Activated CD8-positive, alpha-beta T cell treated with anti-CD3 and anti-CD28 coated beads for 36 hours (primary cell): Measurements from ENCODE around the gene ANKRD23. TPM values are rescaled to one million over a fixed set of nuclear protein-coding genes. Genes with fewer than 3 reads are reported as not detected.

ENCODE experiments used
- ATAC-seq: fragments of 200-7000 bp; cut with Tn5 transposase; one replicate; pipeline ENCODE4 v1.10.0; 2021; ENCODE audit warnings: mild to moderate bottlenecking, moderate library complexity
- CTCF ChIA-PET: fragments of 350-600 bp; sonication (Branson Sonifier 250); formaldehyde crosslinking; loops from one replicate; lab custom pipeline; 2021; ENCODE audit warnings: antibody characterized with exemption; lab: Charles Lee
- POLR2A ChIA-PET: fragments of 350-600 bp; sonication (Branson Sonifier 250); formaldehyde crosslinking; loops from one replicate; lab custom pipeline; 2021; ENCODE audit warnings: antibody characterized with exemption; lab: Charles Lee
- DNase-seq: peaks from one replicate; pipeline ENCODE4 v3.0.0-alpha.2; 2020
- H3K27ac Mint-ChIP-seq: one replicate; pipeline ENCODE4 v1.8.0; 2021; ENCODE audit warnings: mild to moderate bottlenecking, mixed read lengths
- H3K27me3 Mint-ChIP-seq: one replicate; pipeline ENCODE4 v1.8.0; 2021; ENCODE audit warnings: mixed read lengths
- H3K36me3 Mint-ChIP-seq: one replicate; pipeline ENCODE4 v1.8.0; 2021; ENCODE audit warnings: low read depth, mixed read lengths
- H3K4me1 Mint-ChIP-seq: one replicate; pipeline ENCODE4 v1.8.0; 2021; ENCODE audit warnings: low read depth, mixed read lengths
- H3K4me3 Mint-ChIP-seq: one replicate; pipeline ENCODE4 v1.8.0; 2021; ENCODE audit warnings: mild to moderate bottlenecking, moderate library complexity, mixed read lengths
- H3K9me3 Mint-ChIP-seq: one replicate; pipeline ENCODE4 v1.8.0; 2021; ENCODE audit warnings: mixed read lengths
- intact Hi-C: fragments of 100-400 bp; cut with micrococcal nuclease; formaldehyde crosslinking; loops from one replicate; pipeline ENCODE4 v1.10.0; 2022
- total RNA-seq, 2 experiments: library from RNA; stranded (reverse); gene quantifications; one replicate each; pipeline ENCODE4 v1.2.3, GENCODE V29; 2021
- TF ChIP-seq, protein P1 (sequence below): fragments of 200-600 bp; IDR thresholded peaks from one replicate; pipeline ENCODE4 v1.8.0; 2022; ENCODE audit warnings: antibody characterized with exemption, mild to moderate bottlenecking

Gene ANKRD23
- total RNA-seq, 2 experiments from 2014 or later = 5.3 to 5.7 TPM

DNA sequence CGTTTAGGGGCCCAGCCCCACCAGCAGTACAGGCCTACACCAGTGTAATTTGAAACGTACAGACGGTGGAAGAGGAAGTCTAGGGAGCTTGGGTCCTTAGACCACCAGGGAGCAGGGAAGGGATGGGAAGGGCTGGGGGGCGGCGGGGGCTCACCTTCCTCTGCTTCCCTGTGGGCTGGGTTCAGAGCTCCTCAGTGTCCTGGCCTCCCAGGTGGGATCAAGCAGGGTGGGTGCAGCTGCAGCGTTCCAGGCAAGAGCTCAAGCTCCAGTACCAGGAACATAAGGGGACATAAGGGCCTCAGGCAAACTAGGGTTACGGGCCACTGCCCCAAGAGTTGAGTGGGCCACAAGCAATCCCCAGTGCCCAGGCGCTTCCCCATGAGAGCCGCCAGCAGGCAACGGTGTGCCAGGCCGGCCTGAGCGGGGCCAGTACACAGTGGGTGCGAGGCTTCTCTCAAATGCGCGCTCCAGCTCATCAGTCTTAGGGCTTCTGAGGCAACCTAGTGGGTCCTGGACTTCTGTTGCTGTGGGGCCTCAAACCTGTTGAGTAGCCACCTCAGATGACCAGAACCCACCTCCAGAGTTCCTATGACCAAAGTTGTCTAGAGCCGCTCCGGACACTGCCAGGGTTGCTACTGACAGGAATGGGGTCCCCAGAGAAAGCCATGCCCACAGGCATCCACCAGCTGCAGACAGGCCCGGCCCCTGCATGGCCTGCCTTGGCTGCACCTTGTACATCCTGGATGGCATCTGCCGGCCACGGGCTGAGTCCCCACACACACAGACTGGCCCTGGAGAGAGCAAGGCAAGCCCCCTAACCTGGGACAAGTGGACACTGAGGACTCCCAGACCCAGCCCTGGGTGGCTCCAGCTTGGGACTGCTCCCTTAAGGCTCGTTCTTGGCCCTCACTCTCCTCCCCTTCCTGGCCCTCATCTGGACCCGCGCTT is 5.2 kb downstream of the ANKRD23 start:
- Mint-ChIP-seq H3K27me3 (no peaks in the 10 kb centered on the region), H3K9me3 (no peaks in the 10 kb centered on the region), H3K4me1 (peaks cover 18% of the 10 kb centered on the region), H3K4me3 (peak overlapping the region; percentile 42), H3K36me3 (peaks cover 6% of the 10 kb centered on the region), H3K27ac (peak overlapping the region; percentile 61)
- ChIA-PET CTCF (interaction anchor here (0.9 kb wide), 1 partner anchor 122 kb away, joined by 4 read pairs; no protein-coding TSS in a partner anchor), POLR2A (interaction anchor here (0.9 to 1.6 kb wide), 5 partner anchors 9 to 22 kb away, joined by 3 to 8 read pairs (median 4); partner anchors contain the start of gene ANKRD39)
- TF ChIP-seq, protein P1, sequence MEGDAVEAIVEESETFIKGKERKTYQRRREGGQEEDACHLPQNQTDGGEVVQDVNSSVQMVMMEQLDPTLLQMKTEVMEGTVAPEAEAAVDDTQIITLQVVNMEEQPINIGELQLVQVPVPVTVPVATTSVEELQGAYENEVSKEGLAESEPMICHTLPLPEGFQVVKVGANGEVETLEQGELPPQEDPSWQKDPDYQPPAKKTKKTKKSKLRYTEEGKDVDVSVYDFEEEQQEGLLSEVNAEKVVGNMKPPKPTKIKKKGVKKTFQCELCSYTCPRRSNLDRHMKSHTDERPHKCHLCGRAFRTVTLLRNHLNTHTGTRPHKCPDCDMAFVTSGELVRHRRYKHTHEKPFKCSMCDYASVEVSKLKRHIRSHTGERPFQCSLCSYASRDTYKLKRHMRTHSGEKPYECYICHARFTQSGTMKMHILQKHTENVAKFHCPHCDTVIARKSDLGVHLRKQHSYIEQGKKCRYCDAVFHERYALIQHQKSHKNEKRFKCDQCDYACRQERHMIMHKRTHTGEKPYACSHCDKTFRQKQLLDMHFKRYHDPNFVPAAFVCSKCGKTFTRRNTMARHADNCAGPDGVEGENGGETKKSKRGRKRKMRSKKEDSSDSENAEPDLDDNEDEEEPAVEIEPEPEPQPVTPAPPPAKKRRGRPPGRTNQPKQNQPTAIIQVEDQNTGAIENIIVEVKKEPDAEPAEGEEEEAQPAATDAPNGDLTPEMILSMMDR = no peak
- ATAC-seq (no peak), DNase-seq (no peak)
- intact Hi-C loops = no loop called here

DNA sequence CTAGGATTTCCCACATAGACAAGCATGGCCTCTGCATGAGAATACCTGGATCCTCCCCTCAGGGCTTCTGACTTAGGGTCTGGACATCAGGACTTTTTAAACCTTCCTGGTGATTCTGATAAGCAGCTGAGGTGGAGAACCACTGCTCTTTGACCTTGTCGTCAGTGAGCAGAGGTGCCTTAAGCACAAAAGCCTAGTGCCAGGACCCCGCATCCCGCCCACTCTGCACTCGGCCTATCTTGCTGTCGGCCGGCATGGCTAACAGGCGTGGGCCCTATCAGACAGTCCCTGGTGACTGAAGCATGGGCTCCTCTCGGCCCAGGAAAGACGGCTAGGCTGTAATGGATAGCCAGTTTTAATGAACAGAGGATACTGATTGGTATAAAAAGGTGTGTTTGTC is 6.2 kb downstream of the ANKRD23 start:
- no peaks in the 10 kb centered on the region for H3K9me3 Mint-ChIP-seq
- no peaks in the 10 kb centered on the region for H3K27me3 Mint-ChIP-seq
- H3K4me3 Mint-ChIP-seq = no peak overlapping the region
- peaks cover 8% of the 10 kb centered on the region for H3K36me3 Mint-ChIP-seq
- H3K4me1 Mint-ChIP-seq = peaks cover 18% of the 10 kb centered on the region
- CTCF ChIA-PET = interaction anchor here (1.5 kb wide), 1 partner anchor 20 kb away, joined by 3 read pairs; no protein-coding TSS in a partner anchor
- ATAC-seq (no peak), DNase-seq (no peak)
- TF ChIP-seq, protein P1 = no peak
- intact Hi-C loops = no loop called here
- H3K27ac Mint-ChIP-seq = no peak overlapping the region
- POLR2A ChIA-PET = interaction anchor here (1.1 to 1.6 kb wide), 5 partner anchors 10 to 23 kb away, joined by 3 to 4 read pairs (median 4); partner anchors contain the start of genes ANKRD39 and CNNM3

DNA sequence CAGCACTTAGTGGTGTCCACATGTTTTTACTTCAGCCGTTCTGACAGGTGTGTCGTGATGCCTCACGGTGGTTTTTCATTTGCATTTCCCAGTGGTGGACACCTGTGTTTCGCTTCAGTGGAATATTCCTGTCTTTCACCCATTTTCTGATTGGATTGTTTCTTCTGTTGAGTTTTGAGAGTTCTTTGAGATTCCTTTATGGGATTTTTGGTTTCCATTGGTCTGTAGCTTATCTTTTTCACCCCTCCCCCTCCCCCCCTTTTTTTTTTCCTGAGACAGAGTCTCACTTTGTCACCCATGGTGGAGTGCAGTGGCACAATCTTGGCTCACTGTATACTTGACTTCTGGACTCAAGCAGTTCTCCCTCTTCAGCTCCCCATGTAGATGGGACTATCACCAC is 8.0 kb downstream of the ANKRD23 start:
- H3K27me3 Mint-ChIP-seq = no peaks in the 10 kb centered on the region
- H3K4me1 Mint-ChIP-seq = peaks cover 18% of the 10 kb centered on the region
- no peak overlapping the region for H3K27ac Mint-ChIP-seq
- no peaks in the 10 kb centered on the region for H3K9me3 Mint-ChIP-seq
- H3K4me3 Mint-ChIP-seq = no peak overlapping the region
- no peak for ATAC-seq
- peaks cover 12% of the 10 kb centered on the region for H3K36me3 Mint-ChIP-seq
- no peak for DNase-seq
- TF ChIP-seq, protein P1 = no peak
- ChIA-PET POLR2A (interaction anchor here (1.0 kb wide), 1 partner anchor 18 kb away, joined by 3 read pairs; no protein-coding TSS in a partner anchor), CTCF (interaction anchor here (1.0 to 1.5 kb wide), 4 partner anchors 17 to 116 kb away, joined by 3 to 5 read pairs (median 3); partner anchors contain the start of gene ANKRD39)
- intact Hi-C loops = no loop called here

DNA sequence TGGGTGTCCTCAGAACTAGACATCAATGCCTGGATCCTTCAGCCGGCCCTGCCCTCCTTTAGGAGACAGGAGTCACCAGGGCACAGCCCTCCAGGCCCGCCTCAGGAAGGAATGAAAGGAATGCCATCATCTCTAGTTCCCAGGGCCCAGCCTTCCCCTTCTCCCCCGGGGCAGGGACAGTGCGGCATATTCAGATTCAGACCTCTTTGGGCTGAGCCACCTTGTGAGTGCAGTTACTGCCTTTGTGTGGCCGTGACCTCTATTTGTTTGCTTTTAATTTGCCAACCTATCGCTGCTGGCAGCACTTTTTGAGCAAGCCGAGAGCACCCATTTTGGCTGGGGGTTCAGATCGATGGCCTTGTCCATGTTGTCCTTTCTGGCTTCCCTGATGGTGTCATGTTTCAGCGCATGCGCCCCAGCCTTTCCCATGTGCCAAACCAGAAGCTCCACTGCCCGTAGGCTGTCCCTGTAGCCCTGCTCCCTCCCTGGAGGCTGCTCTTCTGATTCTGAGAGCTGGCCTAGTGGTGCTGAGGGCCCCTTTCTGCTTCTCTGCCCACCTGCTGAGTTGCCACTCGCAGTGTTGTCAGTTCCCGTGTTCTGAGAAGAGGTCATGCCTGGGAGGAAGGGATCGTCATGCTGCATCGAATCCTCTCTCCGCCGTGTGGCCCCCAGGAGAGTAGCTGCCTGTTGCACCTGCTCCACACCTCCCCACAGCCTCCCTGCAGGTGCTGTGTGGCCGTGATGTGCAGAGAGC is 10.9 kb downstream of the ANKRD23 start:
- intact Hi-C loops = no loop called here
- H3K27ac Mint-ChIP-seq = no peak overlapping the region
- DNase-seq (no peak), ATAC-seq (no peak)
- CTCF ChIA-PET = interaction anchor here (1.4 kb wide), 1 partner anchor 10 kb away, joined by 4 read pairs; the partner anchor contains the start of gene ANKRD23
- no peak overlapping the region for H3K4me3 Mint-ChIP-seq
- H3K36me3 Mint-ChIP-seq = peaks cover 25% of the 10 kb centered on the region
- no peaks in the 10 kb centered on the region for H3K27me3 Mint-ChIP-seq
- TF ChIP-seq, protein P1 = no peak
- no peaks in the 10 kb centered on the region for H3K4me1 Mint-ChIP-seq
- POLR2A ChIA-PET = interaction anchor here (1.1 to 1.2 kb wide), 2 partner anchors 10 to 12 kb away, joined by 3 to 5 read pairs; no protein-coding TSS in a partner anchor
- H3K9me3 Mint-ChIP-seq = no peaks in the 10 kb centered on the region
